Thoracic aorta (tissue), 2 donors: ENCODE measurements around the gene KRT80. TPM values are rescaled to one million over a fixed set of nuclear protein-coding genes. Genes with fewer than 3 reads are reported as not detected.

Experiments
- ATAC-seq: fragments of 150-250 bp; one replicate; pipeline ENCODE4 v1.8.0; 2017; ENCODE audit warnings: low read depth; ENCODE audit not compliant: insufficient number of reproducible peaks, low FRiP score
- DNase-seq: peaks from one replicate; pipeline ENCODE4 v3.0.0-alpha.2; 2020; ENCODE audit warnings: low spot score
- H3K27ac ChIP-seq, 2 donors: fragments of 200-600 bp; sonication (generic); 1 replicate in 1 of 2; 2 replicates in 1 of 2; pipeline ENCODE4 v1.5.1; 2016; ENCODE audit warnings: mild to moderate bottlenecking in 2 of 2, moderate library complexity in 2 of 2
- H3K27me3 ChIP-seq: fragments of 200-600 bp; sonication (generic); replicated peaks from 2 replicates; pipeline ENCODE4 v1.6.0; 2016; ENCODE audit warnings: mild to moderate bottlenecking; ENCODE audit not compliant: insufficient read depth
- H3K36me3 ChIP-seq: fragments of 200-600 bp; sonication (generic); one replicate; pipeline ENCODE4 v1.5.1; 2016
- H3K4me1 ChIP-seq, 2 donors: fragments of 200-600 bp; sonication (generic); 1 replicate in 1 of 2; 2 replicates in 1 of 2; pipeline versions ENCODE4 v1.5.1 to v1.6.0; 2016; ENCODE audit warnings: low read depth in 2 of 2, mild to moderate bottlenecking in 1 of 2; ENCODE audit not compliant: control insufficient read depth in 1 of 2
- H3K4me3 ChIP-seq: fragments of 200-600 bp; sonication (generic); 2 replicates; pipeline ENCODE4 v1.5.1; 2016; ENCODE audit warnings: mild to moderate bottlenecking
- H3K9me3 ChIP-seq: fragments of 200-600 bp; sonication (generic); 2 replicates; pipeline ENCODE4 v1.5.1; 2016
- CTCF ChIP-seq: fragments of 200-600 bp; sonication (generic); IDR thresholded peaks from one replicate; pipeline ENCODE4 v1.5.1; 2019; ENCODE audit warnings: antibody characterized with exemption
- total RNA-seq, 2 donors: library from RNA; depleted of rRNA; stranded (reverse); fragments of >200 nt; gene quantifications; one replicate each; pipeline versions ENCODE4 v1.1.0 to v1.2.3, GENCODE V29; 2016

The KRT80 gene
- total RNA-seq, 2 donors from 2014 or later = 0.21 to 0.41 TPM

GRCh38 chr12:52127683-52128450 is 63.9 kb downstream of the KRT80 start:
- no peak for TF ChIP-seq CTCF
- no peak overlapping the region for H3K4me3 ChIP-seq
- no peaks in the 10 kb centered on the region for H3K27me3 ChIP-seq
- no peaks in the 10 kb centered on the region for H3K9me3 ChIP-seq
- H3K27ac ChIP-seq = no peak overlapping the region
- DNase-seq (no peak), ATAC-seq (no peak)
- H3K4me1 ChIP-seq = no peaks in the 10 kb centered on the region
- H3K36me3 ChIP-seq = no peaks in the 10 kb centered on the region

- Histone ChIP-seq H3K36me3 (no peaks in the 10 kb centered on the region), H3K27ac (peak overlapping the region; percentile 30 to 37), H3K4me1 (no peaks in the 10 kb centered on the region), H3K27me3 (no peaks in the 10 kb centered on the region), H3K9me3 (no peaks in the 10 kb centered on the region), H3K4me3 (no peak overlapping the region)
- TF ChIP-seq CTCF = no peak
- DNase-seq (no peak), ATAC-seq (no peak)
Measured at GRCh38 chr12:52126605-52127578, 64.9 kb downstream of the KRT80 start.

GRCh38 chr12:52126050-52126604 is 65.7 kb downstream of the KRT80 start:
- no peak for TF ChIP-seq CTCF
- Histone ChIP-seq H3K4me3 (no peak overlapping the region), H3K27me3 (no peaks in the 10 kb centered on the region), H3K27ac (peak overlapping the region; percentile 30 to 37), H3K36me3 (no peaks in the 10 kb centered on the region), H3K9me3 (no peaks in the 10 kb centered on the region), H3K4me1 (no peaks in the 10 kb centered on the region)
- no peak for ATAC-seq
- no peak for DNase-seq

GRCh38 chr12:52125476-52125900 is 66.3 kb downstream of the KRT80 start:
- no peaks in the 10 kb centered on the region for H3K27me3 ChIP-seq
- ATAC-seq (no peak), DNase-seq (no peak)
- TF ChIP-seq CTCF = no peak
- no peak overlapping the region for H3K4me3 ChIP-seq
- H3K9me3 ChIP-seq = no peaks in the 10 kb centered on the region
- no peak overlapping the region for H3K27ac ChIP-seq
- no peaks in the 10 kb centered on the region for H3K36me3 ChIP-seq
- H3K4me1 ChIP-seq = no peaks in the 10 kb centered on the region
